GM21526 (cell line): ENCODE measurements around the gene CAMK2N2.

Source experiments
- ATAC-seq: cut with Tn5 transposase; IDR thresholded peaks from one replicate; pipeline ENCODE4 v1.9.1; 2021; ENCODE audit warnings: moderate library complexity; ENCODE audit not compliant: unreplicated experiment, low FRiP score

The CAMK2N2 gene

DNA sequence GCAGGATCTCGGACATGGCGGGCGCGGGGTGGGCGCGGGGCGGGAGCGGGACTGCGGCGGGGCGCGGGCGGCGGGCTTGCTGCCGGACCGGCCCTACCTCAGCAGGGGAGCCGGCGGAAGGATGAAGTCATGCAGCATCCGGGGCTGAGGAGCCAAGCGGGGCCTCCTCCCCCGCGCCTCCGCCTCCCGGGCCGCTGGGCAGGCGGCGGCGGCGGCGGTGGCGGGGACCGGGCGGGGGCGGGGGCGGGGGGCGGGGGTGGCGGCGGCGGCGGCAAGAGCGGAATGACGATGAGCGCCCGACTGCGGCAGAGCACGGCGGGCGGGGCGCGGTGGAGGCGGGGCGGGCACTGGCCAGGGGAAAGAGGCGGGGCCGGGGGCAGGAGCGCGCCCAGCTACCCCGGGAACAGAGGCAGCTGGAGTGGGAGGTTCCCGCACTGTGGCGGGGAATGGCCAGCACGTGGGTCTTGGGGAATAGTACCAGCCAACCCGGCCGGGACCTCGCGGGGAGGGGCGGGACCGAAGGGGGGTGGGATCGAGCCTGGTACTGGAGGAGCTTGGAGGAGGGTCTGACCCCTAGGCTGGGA is at the start of gene CAMK2N2:
Gene CAMK2N2, minus strand, starts transcription at position 284 of the 584 bp plus-strand sequence. Its CDS starts 268 bp downstream, at position 16.
- no peak for ATAC-seq

DNA sequence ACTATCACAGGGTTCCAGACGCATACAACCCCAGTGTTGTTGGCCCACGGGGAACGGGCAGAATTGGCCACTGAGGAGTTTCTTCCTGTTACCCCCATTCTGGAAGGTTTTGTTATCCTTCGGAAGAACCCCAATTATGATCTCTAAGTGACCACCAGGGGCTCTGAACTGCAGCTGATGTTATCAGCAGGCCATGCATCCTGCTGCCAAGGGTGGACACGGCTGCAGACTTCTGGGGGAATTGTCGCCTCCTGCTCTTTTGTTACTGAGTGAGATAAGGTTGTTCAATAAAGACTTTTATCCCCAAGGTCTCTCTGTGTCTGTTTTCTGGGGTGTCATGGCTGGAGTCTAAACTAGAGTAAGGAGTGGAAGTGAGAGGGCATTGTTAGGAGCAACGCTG is 47.4 kb upstream of the CAMK2N2 start:
- ATAC-seq = no peak

DNA sequence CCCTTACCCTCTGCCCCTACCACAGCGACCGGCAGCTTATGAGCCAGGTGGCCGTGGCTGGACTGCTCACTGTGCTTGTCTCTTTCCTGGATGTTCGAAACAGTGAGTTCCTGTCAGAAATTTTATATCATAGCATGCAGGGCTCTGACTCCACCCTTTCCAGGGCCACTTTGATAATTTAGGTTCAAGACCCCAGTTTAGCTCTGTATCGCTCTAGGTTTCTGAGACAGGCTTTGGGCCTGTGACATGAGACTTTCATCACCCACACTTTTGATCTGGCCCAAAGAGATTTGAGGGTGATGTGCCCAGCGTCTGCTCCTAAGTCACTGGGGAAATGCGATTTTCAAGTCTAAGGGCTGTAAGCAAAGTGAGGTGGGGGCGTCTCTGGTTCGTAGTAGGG is 46.6 kb upstream of the CAMK2N2 start:
- ATAC-seq = no peak

DNA sequence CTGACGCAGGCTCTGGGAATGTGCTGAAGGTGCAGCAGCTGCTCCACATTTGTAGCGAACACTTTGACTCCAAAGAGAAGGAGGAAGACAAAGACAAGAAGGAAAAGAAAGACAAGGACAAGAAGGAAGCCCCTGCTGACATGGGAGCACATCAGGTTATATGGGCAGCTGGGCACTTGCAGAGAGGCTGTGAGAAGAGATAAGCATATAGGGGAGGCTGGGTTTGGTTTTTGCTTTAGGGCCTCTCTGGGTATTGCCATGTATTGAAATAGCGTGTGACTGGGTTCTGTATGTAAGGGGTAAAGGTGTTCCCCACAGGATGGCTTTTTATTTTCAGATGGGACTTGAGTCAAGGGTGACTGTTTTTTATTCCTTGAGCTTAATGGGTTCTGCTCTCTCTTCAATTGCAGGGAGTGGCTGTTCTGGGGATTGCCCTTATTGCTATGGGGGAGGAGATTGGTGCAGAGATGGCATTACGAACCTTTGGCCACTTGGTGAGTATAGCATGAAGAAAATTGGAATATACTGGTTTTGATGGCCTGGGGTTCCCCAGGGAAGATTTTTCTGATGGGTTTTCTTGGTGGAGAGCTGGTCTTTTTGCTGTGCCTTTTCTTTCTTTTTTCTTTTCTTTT is 45.1 kb upstream of the CAMK2N2 start:
- ATAC-seq = no peak

DNA sequence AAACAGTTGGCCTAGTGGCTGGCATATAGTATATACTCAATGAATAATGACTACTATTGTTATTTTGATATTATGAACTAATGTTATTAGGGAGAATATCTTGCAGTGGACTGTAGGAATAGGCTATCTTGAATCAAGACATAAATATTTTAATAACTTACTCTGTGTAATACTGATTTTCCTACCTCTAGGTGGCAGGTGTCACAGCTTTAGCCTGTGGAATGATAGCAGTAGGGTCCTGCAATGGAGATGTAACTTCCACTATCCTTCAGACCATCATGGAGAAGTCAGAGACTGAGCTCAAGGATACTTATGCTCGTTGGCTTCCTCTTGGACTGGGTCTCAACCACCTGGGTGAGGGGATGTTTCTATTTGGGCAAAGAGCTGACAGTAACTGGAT is 44.2 kb upstream of the CAMK2N2 start:
- ATAC-seq = no peak

DNA sequence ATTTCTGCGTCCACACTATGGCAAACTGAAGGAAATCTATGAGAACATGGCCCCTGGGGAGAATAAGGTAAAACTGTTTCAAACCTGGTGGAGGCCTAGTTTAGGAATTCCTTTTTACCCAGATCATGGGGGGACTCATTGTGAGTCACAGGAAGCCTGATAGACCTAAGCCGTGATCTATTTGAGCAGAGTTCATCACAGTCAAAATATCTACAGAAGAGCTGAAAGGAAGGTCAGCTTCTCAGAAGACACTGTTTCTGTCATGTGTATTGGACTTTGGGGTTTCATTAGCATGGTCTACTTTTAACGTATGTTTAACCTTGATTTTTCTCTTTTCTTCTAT is 39.0 kb upstream of the CAMK2N2 start:
- no peak for ATAC-seq

DNA sequence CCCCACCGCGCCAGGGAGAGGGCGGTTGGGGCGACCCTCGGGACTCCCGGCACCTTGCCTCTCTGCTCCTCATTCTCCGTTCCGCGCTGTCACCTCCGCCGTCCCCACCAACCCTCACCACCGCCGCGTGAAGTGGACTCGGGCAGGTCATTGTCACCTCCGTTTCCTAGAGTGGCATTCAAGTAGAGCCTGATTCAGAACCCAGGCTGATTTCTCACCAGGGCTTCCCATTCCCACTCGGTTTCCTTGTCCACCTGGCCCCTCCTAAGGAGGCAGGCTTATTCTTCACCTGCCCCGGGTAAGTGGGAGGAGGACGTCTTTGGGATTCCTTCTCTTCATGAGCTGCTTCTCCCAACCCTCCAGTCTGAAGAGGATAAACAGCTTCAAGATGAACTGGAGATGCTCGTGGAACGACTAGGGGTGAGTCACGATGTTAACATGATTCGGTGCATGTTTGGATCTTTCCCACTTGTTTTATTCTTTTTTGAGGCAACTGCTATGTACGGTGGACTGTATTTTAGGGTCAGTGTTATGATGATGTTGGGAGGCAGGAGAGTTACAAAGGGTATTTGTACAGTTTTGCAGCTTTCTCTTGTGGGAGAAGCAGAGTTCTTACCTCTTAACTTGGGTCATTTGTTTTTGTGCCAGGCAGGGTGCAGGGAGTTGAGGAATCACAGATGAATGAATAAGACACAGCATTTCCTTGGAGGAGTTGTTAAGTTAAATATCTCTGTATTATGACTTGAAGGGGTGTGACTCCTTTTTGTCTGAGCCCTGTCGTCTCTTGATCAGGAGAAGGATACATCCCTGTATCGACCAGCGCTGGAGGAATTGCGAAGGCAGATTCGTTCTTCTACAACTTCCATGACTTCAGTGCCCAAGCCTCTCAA is 38.4 kb upstream of the CAMK2N2 start:
- ATAC-seq = no peak

DNA sequence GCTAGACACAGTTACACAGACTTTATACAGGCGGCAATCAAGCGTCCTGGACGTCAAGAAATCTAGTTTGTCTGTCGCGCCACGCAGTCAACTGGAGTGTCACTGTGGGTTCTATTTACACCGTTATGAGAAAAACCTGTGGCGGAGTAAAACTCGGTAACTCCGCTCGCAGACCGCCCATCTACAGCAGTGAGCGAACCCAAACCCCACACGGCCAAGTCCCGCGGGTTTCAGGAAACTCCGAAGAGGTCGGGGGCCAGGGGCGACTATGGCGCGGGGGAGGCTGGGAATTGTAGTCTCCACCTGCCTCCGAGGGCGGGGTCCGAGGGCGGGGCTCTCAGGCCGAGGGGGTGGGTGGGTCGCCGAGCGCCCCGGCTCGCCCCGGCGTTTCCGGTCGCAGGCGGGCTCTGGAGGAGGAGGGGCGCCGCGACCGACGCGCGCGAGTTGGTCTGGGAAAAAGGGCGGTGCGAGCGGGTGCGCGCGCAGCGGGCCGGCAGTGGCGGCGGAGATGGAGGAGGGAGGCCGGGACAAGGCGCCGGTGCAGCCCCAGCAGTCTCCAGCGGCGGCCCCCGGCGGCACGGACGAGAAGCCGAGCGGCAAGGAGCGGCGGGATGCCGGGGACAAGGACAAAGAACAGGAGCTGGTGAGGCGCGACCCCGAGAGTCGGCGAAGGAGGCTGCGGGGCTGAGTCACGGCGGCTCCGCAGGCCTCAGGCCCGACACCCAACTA is 37.6 kb upstream of the CAMK2N2 start, which contains the start of gene PSMD2:
Gene PSMD2, plus strand, starts transcription at position 483 of the 729 bp plus-strand sequence. Its CDS starts 26 bp downstream, at position 509.
- ATAC-seq = peak; percentile 88

DNA sequence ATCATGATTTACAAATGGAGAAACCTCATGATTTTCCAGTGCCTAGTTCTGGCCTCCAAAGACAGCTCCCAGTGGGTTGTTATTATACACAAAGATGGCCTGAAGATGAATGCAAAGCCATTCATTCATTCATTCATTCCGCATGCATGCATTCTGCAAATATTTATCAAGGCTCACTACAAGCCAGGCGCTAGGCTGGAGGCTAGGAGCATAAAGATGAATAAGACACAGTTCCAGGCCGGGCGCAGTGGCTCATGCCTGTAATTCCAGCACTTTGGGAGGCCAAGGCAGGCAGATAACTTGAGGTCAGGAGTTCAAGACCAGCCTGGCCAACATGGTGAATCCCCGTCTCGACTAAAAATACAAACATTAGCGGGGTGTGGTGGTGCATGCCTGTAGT is 35.3 kb upstream of the CAMK2N2 start:
- ATAC-seq = no peak

DNA sequence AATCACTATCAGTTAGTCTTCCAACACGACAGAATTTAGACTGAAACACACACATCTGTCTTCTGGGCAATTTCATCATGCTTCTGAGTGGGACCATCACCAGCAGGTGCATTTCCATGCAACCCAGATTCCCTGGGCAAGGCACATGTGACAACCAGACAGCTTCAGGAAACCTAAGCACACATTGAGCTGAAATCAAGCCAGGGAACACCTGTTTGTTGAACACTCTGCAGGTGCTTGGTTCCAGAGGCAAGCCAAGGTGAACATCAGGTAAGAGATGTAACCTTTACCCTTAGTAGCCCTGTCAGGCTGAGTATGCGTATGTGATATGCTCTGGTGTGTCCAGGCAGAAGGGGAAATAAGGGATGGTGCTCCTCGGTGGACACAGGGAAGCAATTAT is 34.4 kb upstream of the CAMK2N2 start:
- no peak for ATAC-seq

DNA sequence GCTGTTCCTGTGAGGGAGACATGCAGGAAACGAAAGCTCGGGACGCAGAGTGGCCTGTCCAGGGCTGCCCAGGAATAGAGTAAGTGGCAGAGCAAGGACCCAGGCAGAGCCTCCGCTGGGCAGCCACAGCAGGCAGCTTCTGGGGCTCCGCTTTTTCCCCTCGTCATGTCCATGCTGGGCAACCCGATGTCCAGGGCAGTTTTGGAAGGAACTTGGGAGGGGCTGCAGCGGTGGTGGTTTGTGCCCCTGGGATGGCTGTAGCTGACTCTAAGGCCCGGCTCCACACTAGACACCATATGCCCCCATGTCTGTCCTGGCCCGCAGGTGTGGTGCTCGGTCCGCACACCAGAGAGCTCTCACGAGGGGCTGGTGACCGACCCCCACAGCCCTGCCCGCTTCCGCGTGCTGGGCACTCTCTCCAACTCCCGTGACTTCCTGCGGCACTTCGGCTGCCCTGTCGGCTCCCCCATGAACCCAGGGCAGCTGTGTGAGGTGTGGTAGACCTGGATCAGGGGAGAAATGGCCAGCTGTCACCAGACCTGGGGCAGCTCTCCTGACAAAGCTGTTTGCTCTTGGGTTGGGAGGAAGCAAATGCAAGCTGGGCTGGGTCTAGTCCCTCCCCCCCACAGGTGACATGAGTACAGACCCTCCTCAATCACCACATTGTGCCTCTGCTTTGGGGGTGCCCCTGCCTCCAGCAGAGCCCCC is 30.5 kb upstream of the CAMK2N2 start:
- ATAC-seq = no peak

DNA sequence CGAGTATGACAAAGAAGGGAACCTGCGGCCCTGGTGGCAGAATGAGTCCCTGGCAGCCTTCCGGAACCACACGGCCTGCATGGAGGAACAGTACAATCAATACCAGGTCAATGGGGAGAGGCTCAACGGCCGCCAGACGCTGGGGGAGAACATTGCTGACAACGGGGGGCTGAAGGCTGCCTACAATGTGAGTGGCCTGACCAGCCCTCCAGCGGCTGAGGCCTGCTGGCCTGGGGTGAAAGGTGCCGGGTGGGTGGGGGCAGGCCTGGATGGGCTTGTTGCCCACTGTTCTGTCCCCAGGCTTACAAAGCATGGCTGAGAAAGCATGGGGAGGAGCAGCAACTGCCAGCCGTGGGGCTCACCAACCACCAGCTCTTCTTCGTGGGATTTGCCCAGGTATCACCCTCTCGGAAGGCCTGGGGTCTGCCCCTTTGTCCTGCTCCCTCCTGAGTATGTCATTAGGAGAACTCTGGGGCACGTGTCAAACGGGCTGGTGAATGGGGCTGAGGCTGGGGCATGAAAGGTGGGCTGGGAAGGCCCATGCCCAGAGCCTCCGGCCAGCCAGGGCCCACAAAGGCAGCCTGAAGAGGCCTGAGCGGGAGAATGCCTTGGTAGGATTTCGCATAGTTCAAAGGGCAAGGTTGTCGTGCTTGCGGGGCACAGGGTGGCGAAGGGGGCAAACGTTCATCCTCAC is 29.8 kb upstream of the CAMK2N2 start:
- no peak for ATAC-seq

DNA sequence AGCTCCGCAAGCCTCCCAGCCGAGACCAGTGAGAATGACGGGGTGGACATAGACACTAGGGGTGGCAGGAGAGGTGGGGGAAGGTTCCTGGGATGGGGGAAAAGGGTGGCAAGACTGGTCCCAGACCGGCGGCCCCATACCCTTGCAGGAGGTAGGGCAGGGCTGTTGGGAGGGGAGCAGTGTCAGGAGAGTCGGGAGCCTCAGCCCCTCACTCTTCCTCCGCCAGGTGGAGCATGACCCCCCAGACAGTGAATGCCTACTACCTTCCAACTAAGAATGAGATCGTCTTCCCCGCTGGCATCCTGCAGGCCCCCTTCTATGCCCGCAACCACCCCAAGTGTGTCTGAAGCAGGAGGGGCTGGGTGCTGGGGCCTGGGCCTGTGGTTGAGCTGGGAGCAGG is 29.0 kb upstream of the CAMK2N2 start:
- no peak for ATAC-seq

DNA sequence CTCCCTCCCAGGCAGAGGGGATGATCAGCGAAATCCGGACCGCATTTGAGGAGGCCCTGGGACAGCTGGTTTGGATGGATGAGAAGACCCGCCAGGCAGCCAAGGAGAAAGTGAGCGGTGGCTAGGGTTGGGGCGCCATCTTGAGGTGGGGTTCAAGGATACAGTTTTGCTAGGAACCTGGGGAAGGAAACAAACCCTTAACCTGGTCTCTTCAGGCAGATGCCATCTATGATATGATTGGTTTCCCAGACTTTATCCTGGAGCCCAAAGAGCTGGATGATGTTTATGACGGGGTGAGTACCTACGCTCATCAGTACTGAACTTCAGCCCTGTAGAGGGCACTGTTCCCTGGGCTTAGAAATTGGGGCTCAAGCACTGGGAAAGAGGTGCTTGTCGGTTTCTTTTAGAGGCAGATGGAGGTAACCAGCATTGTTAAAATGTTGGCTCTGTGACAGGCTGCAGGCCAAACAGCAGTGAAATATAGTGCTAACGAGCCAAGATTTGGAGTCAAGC is 28.1 kb upstream of the CAMK2N2 start:
- ATAC-seq = no peak

DNA sequence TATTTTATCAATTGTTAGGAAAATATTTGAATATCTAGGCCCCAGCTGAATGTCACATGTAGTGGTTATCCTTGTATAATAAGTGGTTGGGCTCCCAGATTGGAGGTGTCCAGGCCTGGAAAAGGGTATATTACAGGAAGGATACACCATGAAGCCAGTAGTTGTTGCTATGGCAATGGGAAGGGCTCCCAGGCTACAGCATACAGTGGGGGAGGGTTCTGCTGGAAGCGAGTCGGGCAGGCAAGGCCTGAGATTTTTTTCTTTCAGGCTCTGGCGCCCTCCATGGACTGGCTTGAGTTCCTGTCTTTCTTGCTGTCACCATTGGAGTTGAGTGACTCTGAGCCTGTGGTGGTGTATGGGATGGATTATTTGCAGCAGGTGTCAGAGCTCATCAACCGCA is 23.3 kb upstream of the CAMK2N2 start:
- ATAC-seq = no peak

DNA sequence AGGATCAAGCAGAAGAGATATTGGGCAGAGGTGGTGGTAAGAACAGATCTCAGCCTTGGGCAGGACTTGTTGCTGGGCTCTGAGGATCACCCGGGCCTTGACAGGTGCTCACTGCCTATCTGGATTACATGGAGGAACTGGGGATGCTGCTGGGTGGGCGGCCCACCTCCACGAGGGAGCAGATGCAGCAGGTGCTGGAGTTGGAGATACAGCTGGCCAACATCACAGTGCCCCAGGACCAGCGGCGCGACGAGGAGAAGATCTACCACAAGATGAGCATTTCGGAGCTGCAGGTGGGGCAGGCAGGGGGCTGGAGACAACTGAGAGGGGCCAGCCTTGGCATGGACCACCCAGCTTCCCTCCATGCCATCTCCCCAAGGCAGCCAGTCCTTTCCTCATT is 22.3 kb upstream of the CAMK2N2 start:
- no peak for ATAC-seq

DNA sequence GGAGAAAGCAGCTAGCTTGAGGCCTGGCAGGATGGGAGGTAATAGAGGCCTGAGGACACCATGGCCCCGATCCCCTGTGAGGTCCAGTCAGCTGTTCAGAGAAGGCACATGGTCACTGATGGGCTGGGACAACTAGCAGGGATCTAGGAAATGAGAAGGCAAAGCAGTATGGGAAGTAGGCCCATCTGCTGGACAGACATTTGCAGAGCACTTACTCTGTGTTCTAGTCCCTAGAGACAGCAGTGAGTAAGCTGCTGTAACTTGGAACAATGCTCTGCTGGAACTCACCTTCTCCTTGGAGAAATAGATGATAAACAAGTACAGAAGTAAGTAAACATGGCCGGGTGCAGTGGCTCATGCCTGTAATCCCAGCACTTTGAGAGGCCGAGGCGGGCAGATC is 21.6 kb upstream of the CAMK2N2 start:
- ATAC-seq = no peak

DNA sequence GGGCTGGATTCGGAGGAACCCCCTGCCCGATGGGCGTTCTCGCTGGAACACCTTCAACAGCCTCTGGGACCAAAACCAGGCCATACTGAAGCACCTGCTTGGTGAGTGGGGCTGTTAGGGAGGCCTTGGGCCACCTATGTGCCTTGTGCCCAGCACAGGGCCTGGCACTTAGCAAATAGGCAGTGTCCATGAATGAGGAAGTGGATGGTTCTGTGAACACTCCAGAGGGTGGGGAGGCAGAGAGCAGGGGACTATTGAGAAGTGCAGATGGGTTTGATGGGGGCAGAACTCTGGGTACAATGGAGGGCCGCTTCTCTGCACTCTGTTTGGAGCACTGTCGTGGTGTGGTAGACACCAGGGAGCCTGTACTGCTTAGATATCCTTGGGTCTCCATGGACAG is 16.0 kb upstream of the CAMK2N2 start:
- ATAC-seq = no peak
